A549 (cell line): ENCODE measurements around the gene CEP85L.
"Not testable (repeated sequence)": the region's sequence is repeated elsewhere in the genome, so short reads cannot be mapped to it uniquely, and the experiment has no call there.

Experiments
- FOSL2 ChIP-seq, 2 experiments: fragments of 450-650 bp in 1 of 2; fragments of >200 bp in 1 of 2; sonication (Bioruptor Twin) in 1 of 2; formaldehyde crosslinking; IDR thresholded peaks; 2 replicates each; pipeline versions ENCODE4 v1.5.0 to v1.6.1; 2016 to 2020; ENCODE audit warnings: mild to moderate bottlenecking in 1 of 2, moderate library complexity in 1 of 2
- MAFK ChIP-seq: fragments of 450-650 bp; IDR thresholded peaks from 2 replicates; pipeline ENCODE4 v1.6.1; 2014; ENCODE audit not compliant: partially characterized antibody
- TF ChIP-seq, protein P1 (sequence below): fragments of 200-600 bp; sonication (generic); IDR thresholded peaks from 2 replicates; pipeline ENCODE4 v1.6.1; 2016; ENCODE audit warnings: antibody characterized with exemption, mild to moderate bottlenecking, moderate library complexity
- TF ChIP-seq, protein P2 (sequence below): IDR thresholded peaks from 2 replicates; pipeline ENCODE4 v1.6.1; 2012; ENCODE audit warnings: low read depth, borderline replicate concordance
- TF ChIP-seq, protein P3 (sequence below): IDR thresholded peaks from 2 replicates; pipeline ENCODE4 v1.6.1; 2012

DNA sequence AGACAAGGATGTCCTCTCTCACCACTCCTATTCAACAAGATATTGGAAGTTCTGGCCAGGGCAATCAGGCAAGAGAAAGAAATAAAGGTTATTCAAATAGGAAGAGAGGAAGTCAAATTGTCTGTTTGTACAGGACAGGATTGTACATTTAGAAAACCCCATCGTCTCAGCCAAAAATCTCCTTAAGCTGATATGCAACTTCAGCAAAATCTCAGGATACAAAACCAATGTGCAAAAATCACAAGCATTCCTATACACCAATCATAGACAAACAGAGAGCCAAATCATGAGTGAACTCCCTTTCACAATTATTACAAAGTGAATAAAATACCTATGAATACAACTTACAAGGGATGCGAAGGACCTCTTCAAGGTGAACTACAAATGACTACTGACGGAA is 217.2 kb downstream of the CEP85L start:
- not testable (repeated sequence) for TF ChIP-seq FOSL2 (IDR thresholded peaks at IDR 0.05); FOSL2 (CRISPR knock-in tag; IDR thresholded peaks at IDR 0.05)
- TF ChIP-seq, protein P1, sequence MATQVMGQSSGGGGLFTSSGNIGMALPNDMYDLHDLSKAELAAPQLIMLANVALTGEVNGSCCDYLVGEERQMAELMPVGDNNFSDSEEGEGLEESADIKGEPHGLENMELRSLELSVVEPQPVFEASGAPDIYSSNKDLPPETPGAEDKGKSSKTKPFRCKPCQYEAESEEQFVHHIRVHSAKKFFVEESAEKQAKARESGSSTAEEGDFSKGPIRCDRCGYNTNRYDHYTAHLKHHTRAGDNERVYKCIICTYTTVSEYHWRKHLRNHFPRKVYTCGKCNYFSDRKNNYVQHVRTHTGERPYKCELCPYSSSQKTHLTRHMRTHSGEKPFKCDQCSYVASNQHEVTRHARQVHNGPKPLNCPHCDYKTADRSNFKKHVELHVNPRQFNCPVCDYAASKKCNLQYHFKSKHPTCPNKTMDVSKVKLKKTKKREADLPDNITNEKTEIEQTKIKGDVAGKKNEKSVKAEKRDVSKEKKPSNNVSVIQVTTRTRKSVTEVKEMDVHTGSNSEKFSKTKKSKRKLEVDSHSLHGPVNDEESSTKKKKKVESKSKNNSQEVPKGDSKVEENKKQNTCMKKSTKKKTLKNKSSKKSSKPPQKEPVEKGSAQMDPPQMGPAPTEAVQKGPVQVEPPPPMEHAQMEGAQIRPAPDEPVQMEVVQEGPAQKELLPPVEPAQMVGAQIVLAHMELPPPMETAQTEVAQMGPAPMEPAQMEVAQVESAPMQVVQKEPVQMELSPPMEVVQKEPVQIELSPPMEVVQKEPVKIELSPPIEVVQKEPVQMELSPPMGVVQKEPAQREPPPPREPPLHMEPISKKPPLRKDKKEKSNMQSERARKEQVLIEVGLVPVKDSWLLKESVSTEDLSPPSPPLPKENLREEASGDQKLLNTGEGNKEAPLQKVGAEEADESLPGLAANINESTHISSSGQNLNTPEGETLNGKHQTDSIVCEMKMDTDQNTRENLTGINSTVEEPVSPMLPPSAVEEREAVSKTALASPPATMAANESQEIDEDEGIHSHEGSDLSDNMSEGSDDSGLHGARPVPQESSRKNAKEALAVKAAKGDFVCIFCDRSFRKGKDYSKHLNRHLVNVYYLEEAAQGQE: not testable (repeated sequence)
- TF ChIP-seq, protein P2, sequence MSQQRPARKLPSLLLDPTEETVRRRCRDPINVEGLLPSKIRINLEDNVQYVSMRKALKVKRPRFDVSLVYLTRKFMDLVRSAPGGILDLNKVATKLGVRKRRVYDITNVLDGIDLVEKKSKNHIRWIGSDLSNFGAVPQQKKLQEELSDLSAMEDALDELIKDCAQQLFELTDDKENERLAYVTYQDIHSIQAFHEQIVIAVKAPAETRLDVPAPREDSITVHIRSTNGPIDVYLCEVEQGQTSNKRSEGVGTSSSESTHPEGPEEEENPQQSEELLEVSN: not testable (repeated sequence)
- TF ChIP-seq, protein P3, sequence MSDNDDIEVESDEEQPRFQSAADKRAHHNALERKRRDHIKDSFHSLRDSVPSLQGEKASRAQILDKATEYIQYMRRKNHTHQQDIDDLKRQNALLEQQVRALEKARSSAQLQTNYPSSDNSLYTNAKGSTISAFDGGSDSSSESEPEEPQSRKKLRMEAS: not testable (repeated sequence)
- peak; percentile 9 for TF ChIP-seq MAFK
